ENCODE data around the gene ATP6V0D1.
A peak's percentile ranks its signal among the peaks of the same experiment; 100 is the strongest.

Gene ATP6V0D1

DNA sequence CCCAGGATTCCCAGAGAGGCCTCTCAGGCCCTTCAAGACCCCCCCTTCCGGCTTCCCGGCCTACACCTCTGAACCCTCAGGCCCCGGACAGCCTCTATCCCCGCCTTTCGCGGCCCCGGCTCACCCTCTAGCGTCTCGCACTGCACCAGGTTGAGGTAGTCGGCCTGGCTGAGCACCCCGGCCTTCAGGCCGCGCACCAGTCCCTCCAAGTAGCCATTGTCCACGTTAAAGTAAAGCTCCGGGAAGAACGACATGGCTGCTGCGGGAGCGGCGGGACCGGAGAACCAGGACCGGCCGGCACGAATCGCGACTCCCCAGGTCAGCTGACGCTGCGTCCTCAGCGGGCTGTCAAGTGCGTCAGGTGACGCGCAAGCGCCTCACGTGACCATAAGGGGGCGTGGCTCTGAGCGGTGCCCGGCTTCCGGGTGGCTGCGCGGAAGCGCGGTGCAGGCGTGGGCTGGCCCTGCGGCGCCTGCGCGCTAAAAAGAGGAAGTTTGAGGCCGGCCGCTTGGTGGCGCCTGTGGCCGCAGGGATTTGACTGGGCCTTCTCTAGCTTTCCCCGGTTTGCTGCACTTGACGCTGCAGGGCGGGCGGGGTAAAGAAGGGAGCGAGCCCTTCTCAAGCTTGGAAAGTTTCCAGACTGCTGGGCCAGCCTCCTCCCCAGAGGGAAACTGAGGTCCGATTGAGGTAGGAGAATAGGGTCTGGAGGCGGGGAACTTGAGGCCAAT, at the start of gene ATP6V0D1:
Gene ATP6V0D1 (minus strand): TSS at position 325 of the 728 bp plus-strand sequence. CDS start 71 bp downstream, at position 254.
- Histone ChIP-seq H4K20me1 (peaks cover 23 to 48% (median 38%) of the 10 kb centered on the region in 11 experiments), H3K9ac (peak within 1 kb of the TSS; percentile 91 to 100 (median 95)), H3K4me2 (peak within 1 kb of the TSS; percentile 93 to 99 (median 98)), H3K4me1 (peaks cover 60 to 80% (median 71%) of the 10 kb centered on the region in 10 experiments), H3K9me3 (replicated peaks in 1 of 11) (no peaks in the 10 kb centered on the region), H3K4me3 (peak within 1 kb of the TSS; percentile 77 to 99 (median 94)), H3K27me3 (no peaks in the 10 kb centered on the region), H3K36me3 (peaks cover 5 to 55% (median 35%) of the 10 kb centered on the region in 11 experiments; a peak in 20 of 22 replicates), H3K27ac (peak within 1 kb of the TSS; percentile 91 to 100 (median 99))
- no peak for TF ChIP-seq Cebpa-rat (IDR thresholded peaks at IDR 0.05)

DNA sequence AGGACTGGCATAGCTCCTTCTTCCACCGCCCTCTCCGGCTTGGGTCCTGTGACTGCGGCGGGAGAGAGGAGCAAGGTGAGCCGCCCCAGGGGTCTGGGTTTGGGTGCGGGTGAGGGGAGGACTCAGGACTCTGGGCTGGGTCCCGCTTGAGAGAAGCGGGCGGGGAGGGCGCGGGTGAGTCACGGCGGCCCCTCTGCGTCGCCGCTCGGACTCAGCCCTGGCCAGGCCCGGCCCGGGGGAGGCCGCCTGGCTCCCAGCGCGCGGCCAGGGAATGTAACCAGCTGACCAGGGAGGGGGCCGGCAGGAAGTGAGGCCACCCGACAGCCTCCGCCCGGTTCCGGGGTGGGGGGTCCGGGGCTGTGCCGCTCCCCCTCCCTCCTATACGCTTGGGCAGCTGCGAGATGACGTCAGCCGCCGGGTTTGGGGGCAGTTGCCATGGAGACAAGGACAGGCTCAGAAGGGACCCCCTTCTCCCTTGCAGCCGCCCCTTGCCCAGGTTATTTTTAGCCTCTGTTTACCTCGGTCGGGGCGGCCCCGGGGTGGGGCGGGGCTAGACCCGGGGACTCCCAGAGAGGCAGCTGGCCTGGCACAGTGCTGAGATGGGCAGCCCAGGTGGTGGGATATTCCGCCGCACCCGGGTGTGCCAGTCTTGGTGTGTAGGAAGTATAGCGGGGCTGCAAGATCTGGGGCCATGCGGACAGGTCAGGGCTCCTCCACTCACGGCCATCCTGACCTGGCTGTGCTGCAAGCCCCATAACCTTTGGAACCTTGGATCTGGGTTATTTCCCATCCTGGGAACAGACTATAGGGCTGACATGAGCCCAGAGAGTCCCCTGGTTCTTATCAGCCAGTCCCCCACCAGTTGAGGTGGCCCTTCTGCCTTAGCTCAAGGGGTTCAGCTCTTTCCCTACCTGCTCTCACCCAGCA, 49.3 kb upstream of the ATP6V0D1 start:
- Histone ChIP-seq H3K27me3 (no peaks in the 10 kb centered on the region), H3K4me2 (peak overlapping the region; percentile 96 to 100 (median 99)), H4K20me1 (peaks cover 33 to 63% (median 53%) of the 10 kb centered on the region in 11 experiments), H3K4me1 (peaks cover 64 to 85% (median 81%) of the 10 kb centered on the region in 10 experiments), H3K4me3 (peak overlapping the region; percentile 75 to 96 (median 90)), H3K27ac (peak overlapping the region; percentile 77 to 88 (median 83)), H3K36me3 (peaks cover 0 to 27% (median 0%) of the 10 kb centered on the region in 11 experiments; a peak in 9 of 22 replicates), H3K9me3 (replicated peaks in 1 of 11) (no peaks in the 10 kb centered on the region), H3K9ac (peak overlapping the region; percentile 84 to 93 (median 89))
- TF ChIP-seq Cebpa-rat (IDR thresholded peaks at IDR 0.05): no peak

DNA sequence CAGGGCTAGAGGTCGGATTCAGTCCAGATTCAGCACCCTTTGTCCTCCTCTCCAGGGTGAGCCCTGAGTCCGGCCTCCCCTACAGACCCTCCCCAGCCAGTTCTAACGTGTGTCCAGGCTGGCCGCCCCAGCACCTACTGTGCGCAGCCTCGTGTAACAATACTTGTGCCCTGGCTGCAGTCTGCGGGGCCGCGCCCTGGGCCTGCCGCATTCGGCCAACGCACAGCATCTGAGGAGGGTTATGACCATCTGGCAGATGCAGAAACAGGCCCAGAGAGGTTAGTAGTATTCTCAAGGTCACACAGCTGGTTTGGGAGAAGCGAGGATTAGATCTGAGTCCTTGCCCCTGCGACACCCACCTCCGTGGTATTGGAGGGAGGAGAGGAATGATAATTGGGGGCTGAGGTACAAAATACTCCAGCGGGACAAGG, 48.6 kb upstream of the ATP6V0D1 start:
- Histone ChIP-seq H3K9me3 (replicated peaks in 1 of 11) (no peaks in the 10 kb centered on the region), H3K4me1 (peaks cover 64 to 85% (median 80%) of the 10 kb centered on the region in 10 experiments), H3K4me2 (peak overlapping the region; percentile 96 to 100 (median 99)), H4K20me1 (peaks cover 26 to 56% (median 47%) of the 10 kb centered on the region in 11 experiments; a peak in 21 of 22 replicates), H3K9ac (peak overlapping the region; percentile 84 to 93 (median 89)), H3K4me3 (peak overlapping the region; percentile 75 to 96 (median 90)), H3K27me3 (no peaks in the 10 kb centered on the region), H3K36me3 (peaks cover 0 to 21% (median 0%) of the 10 kb centered on the region in 11 experiments; a peak in 5 of 22 replicates), H3K27ac (peak overlapping the region; percentile 77 to 88 (median 83))
- no peak for TF ChIP-seq Cebpa-rat (IDR thresholded peaks at IDR 0.05)

DNA sequence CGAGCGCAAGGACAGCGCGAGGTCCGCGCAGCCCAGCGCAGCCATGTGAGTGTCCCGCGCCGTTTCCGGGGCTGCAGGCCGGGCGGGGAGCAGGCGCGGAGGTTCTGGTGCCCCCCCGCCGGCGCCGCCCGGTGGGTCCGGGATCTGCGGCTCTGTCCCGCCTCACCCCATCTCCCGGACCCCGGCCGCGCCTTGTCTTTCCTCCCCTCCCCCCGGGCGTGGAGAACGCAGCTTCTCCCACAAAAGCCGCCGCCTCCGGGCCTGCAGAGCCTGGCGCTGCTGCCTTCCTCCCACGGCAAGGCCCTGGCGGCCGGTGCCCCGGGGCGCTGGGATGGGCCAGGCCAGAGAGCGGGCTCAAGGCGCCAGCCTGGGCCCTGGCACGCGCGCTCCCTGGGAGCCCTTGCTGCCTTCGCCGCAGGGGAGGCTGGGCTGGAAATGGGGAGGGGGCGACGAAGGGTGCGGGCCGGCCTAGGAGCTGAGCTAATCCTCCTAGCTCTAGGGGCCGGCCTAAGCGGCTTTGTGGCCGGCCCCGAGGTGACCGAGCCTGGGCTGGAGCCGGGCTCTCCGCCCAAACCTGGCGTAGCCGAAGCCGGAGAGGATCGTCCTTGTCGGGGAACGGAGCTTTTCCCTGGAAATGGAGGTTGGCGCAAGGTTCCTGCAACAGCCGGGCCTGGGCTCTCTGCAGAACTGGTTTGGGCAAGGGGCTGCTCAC, 48.1 kb upstream of the ATP6V0D1 start:
- Histone ChIP-seq H4K20me1 (peaks cover 20 to 51% (median 41%) of the 10 kb centered on the region in 11 experiments; a peak in 21 of 22 replicates), H3K27me3 (no peaks in the 10 kb centered on the region), H3K9ac (peak overlapping the region; percentile 84 to 93 (median 89)), H3K36me3 (peaks cover 0 to 15% (median 0%) of the 10 kb centered on the region in 11 experiments; a peak in 3 of 22 replicates), H3K4me3 (peak overlapping the region; percentile 75 to 96 (median 90)), H3K27ac (peak overlapping the region; percentile 77 to 88 (median 83)), H3K4me1 (peaks cover 58 to 84% (median 74%) of the 10 kb centered on the region in 10 experiments), H3K9me3 (replicated peaks in 1 of 11) (no peaks in the 10 kb centered on the region), H3K4me2 (peak overlapping the region; percentile 96 to 100 (median 99))
- TF ChIP-seq Cebpa-rat (IDR thresholded peaks at IDR 0.05): no peak

DNA sequence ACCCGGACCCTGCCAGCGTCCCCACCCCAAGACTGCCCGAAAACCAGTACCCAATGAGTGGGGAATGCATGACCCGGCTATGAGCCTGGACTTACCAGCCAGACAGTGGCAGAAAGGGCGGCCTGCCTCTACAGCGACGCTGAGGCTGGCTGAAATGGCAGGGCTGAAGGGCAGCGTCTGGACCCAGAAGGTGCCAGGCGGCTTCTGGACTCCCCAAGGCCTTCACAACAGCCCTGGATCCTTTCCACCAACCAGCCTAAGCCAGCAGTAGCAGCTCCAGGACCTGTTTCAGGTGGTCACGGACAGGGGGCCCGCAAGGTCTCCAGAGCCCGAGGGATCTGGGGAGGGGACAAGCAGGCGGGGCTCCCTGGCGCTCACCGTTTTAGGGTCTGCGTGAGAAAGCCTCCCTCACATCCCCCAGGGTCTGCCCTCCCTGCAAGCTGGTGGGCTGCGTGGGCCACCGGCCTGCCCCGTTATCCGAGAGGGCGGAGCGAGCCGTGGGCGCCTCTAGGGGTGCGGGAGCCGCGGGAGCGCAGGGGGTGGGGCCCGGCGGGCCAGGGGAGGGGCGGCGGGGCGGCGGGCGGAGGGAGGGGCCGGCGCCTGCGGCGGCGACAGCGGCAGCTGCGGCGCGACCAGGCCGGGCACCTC, 47.4 kb upstream of the ATP6V0D1 start, which contains the start of gene RIPOR1:
Gene RIPOR1 (plus strand): TSS at position 608 of the 648 bp plus-strand sequence. CDS start 9,618 bp downstream, outside the sequence.
- Histone ChIP-seq H3K27ac (peak within 1 kb of the TSS; percentile 77 to 88 (median 83)), H3K36me3 (peaks cover 0 to 12% (median 0%) of the 10 kb centered on the region in 11 experiments; a peak in 2 of 22 replicates), H3K4me3 (peak within 1 kb of the TSS; percentile 75 to 96 (median 90)), H4K20me1 (peaks cover 13 to 44% (median 34%) of the 10 kb centered on the region in 11 experiments; a peak in 21 of 22 replicates), H3K9me3 (replicated peaks in 1 of 11) (no peaks in the 10 kb centered on the region), H3K4me2 (peak within 1 kb of the TSS; percentile 96 to 100 (median 99)), H3K9ac (peak within 1 kb of the TSS; percentile 84 to 93 (median 89)), H3K27me3 (no peaks in the 10 kb centered on the region), H3K4me1 (peaks cover 51 to 80% (median 69%) of the 10 kb centered on the region in 10 experiments)
- TF ChIP-seq Cebpa-rat (IDR thresholded peaks at IDR 0.05): no peak

DNA sequence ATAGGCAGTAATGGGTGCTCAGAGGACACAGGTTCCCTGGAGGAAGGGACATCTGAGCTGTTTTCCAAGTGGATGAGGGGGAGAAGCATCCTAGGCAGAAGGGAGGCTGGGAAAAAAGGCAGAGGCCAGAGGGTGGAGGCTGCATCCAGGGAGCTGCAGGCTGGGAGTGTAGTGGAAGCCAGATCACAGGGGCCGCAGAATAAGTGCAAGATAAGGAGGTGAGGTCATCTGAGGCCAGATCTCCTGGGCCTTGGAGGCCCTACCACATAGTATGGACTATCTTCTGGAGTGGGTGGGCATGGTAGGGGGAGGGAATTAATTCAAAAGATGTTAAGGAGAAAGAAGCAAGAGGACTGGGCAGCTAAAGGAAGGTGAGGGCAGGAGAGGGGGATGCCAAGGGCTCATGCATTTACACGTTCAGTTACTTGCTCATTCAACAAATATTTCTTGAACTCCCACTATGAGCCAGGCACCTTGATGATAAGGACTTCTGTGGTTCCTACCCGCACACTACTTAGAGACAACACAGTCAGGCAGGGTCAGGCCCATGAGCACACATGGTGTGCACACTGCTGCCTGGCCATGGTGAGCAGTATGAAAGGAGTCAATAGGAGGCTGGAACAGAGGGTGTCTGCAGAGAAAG, 45.3 kb upstream of the ATP6V0D1 start:
- Histone ChIP-seq H3K27ac (no peak overlapping the region), H3K27me3 (no peaks in the 10 kb centered on the region), H3K4me1 (peaks cover 37 to 77% (median 63%) of the 10 kb centered on the region in 10 experiments), H3K4me2 (peak overlapping the region; percentile 36 to 68 (median 57); a peak in 20 of 22 replicates), H4K20me1 (peaks cover 0 to 23% (median 14%) of the 10 kb centered on the region in 11 experiments; a peak in 18 of 22 replicates), H3K4me3 (no peak overlapping the region), H3K9me3 (replicated peaks in 1 of 11) (no peaks in the 10 kb centered on the region), H3K36me3 (no peaks in the 10 kb centered on the region), H3K9ac (peak overlapping the region in 4 of 11 experiments; percentile 2 to 28 (median 11); a peak in 3 of 22 replicates)
- TF ChIP-seq Cebpa-rat (IDR thresholded peaks at IDR 0.05): no peak

DNA sequence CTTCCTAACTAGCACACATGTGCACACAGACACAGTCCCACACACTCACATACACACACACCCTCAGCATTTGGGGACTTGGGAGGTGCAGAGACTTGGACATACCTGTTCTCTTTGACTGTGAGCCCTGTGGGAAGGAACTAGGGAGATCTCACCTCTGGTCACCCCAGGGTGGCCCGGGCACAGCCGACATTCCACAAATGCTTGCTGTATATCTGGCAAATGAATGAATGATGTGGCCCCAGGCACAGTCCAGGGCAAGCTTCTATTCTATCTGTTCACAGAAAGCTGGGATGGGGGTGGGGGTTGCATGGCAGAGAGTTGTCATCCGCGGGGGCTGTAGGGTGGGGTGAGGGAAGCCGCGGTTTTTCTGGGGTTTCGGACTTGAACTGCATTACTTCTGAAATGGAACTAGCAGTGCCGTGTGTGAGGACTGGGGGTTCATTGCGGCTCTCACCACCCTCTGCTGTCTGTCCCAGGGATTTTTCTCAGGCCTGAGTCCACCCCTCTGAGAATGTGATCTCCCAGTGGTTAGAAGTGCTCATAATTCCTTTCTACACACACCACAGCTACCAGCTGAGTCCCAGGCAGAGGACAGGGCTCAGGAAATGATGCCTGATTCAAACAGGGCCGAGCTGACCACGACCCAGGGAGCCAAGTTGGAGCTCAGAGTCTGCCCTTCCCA, 44.4 kb upstream of the ATP6V0D1 start:
- Histone ChIP-seq H3K4me1 (peaks cover 36 to 74% (median 61%) of the 10 kb centered on the region in 10 experiments), H3K9me3 (replicated peaks in 1 of 11) (no peaks in the 10 kb centered on the region), H3K9ac (peak overlapping the region in 6 of 11 experiments; percentile 2 to 30 (median 20); a peak in 4 of 22 replicates), H3K4me2 (peak overlapping the region; percentile 36 to 68 (median 57); a peak in 21 of 22 replicates), H3K4me3 (no peak overlapping the region), H3K27me3 (no peaks in the 10 kb centered on the region), H3K27ac (no peak overlapping the region), H3K36me3 (no peaks in the 10 kb centered on the region), H4K20me1 (peaks cover 0 to 13% (median 4%) of the 10 kb centered on the region in 11 experiments; a peak in 12 of 22 replicates)
- TF ChIP-seq Cebpa-rat (IDR thresholded peaks at IDR 0.05): no peak

Measured in BLaER1 treated with 17β-estradiol and CSF1 and Interleukin-3, amounts not matched to agents 10 nM and 100 nM (cell line).